ENCODE measurements around the gene PRPH.

Gene PRPH

DNA sequence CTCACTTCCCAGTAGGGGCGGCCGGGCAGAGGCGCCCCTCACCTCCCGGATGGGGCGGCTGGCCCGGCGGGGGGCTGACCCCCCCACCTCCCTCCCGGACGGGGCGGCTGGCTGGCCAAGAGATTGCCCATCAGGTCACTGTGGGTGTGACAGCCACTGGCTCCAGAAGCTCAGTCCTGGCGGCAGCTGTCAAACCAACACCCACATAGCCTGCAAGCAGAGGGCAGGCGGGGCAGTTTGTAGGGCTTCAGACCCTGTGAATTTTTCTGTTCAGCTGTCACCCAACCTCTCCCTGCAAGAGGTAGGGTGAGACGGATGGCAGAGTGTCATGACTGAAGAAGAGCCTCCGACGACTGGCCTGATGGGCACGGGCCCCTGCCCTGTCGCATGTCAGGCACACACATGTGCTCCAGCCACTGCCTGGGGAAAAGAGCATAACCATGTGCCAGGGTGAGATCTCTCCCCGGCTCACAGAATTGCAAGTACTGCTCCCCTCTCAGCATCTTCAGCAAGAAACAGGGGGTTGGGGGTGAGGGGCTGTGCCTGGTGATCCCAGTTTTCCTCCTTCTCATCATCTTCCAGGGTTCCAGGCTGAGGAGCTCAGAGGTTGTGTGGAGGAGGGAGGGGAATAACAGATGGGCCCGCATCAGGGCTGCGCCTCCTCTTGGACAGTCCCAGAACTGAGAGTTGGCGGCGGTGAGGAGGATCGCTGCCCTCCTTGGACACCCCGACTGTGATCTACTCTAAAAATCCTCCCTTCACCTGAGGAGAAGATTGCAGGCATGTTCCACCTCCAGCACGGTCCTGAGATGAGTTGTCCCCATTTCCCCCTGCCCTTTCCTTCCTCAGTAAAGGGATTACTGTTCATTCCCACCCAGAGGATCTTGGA, 11.2 kb upstream of the PRPH start:
- Mint-ChIP-seq H3K27me3 (peaks cover 37 to 72% of the 10 kb centered on the region in 2 donors), H3K4me3 (no peak overlapping the region), H3K9me3 (no peaks in the 10 kb centered on the region), H3K36me3 (ENCODE audit: insufficient read depth) (peaks cover 3% of the 10 kb centered on the region), H3K4me1 (ENCODE audit: low read depth in 2 of 2) (peaks cover 0 to 2% of the 10 kb centered on the region in 2 donors), H3K27ac (no peak overlapping the region)
- no peak for DNase-seq
- ATAC-seq (replicated peaks), result no peak

DNA sequence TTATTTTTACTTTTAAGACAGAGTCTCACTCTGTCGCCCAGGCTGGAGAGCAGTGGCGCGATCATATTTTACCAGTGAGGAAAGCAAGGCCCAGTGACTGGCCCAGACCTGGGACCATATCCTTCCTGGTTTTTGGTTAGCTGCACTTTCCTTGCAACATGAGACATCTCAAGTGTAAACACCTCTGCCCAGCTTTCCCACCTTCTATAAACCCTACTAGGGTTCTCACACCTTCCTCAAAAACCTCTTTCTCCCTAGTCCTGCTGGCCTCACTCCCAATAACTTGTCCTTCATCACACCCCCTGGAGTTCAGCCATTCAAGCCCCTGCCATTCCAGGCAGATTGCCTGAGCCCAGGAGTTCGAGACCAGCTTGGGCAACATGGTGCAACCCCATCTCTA, 10.3 kb upstream of the PRPH start:
- ATAC-seq (replicated peaks) (no peak), DNase-seq (no peak)
- Mint-ChIP-seq H3K4me3 (no peak overlapping the region), H3K4me1 (ENCODE audit: low read depth in 2 of 2) (peaks cover 0 to 2% of the 10 kb centered on the region in 2 donors), H3K9me3 (no peaks in the 10 kb centered on the region), H3K27me3 (peaks cover 30 to 77% of the 10 kb centered on the region in 2 donors), H3K27ac (no peak overlapping the region), H3K36me3 (ENCODE audit: insufficient read depth) (peaks cover 3% of the 10 kb centered on the region)

DNA sequence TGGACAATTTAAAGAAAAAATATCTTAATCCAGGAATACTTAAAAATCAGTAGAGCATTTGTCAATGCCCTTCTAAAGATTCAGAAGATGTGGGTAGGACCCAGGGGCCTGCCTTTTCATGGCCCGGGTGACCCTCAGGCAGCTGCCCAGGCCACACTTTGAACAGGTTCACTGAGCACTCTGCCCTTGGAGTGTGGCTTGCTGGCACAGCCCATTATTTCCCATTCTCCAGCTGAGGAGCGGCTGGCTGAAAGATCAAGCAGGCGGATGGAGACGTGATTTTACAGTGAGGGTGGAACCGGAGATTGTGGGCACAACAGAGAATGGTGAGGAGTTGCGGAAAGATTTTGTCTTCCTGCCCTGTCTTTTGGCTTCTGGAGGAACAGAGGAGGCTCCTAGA, 7.1 kb upstream of the PRPH start:
- no peaks in the 10 kb centered on the region for H3K9me3 Mint-ChIP-seq
- peaks cover 42 to 74% of the 10 kb centered on the region in 2 donors for H3K27me3 Mint-ChIP-seq
- no peaks in the 10 kb centered on the region for H3K36me3 Mint-ChIP-seq (ENCODE audit: insufficient read depth)
- no peak overlapping the region for H3K27ac Mint-ChIP-seq
- no peak overlapping the region for H3K4me3 Mint-ChIP-seq
- no peak for ATAC-seq (replicated peaks)
- DNase-seq, result no peak
- peaks cover 0 to 2% of the 10 kb centered on the region in 2 donors for H3K4me1 Mint-ChIP-seq (ENCODE audit: low read depth in 2 of 2)

DNA sequence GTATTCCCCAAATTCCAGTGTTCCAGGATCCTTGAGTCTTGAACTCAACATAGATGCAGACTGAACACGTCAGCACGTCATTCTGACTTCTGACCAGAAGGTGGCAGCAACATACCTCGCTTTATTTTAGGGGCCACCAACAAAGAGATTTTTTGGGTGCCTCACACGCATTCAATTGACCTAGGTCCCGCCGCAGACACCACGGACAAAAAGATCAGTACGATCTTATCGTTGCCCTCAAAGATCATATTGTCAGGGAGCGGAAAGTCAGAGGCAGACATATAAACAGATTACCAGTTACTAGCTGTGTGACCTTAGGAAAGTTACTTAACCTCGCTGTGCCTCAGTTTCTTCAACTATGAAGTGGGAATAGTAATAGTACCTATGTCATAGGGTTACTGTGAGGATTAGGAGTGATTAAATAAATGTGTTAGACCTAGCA, 6.5 kb upstream of the PRPH start:
- Mint-ChIP-seq H3K9me3 (no peaks in the 10 kb centered on the region), H3K4me1 (ENCODE audit: low read depth in 2 of 2) (peaks cover 0 to 2% of the 10 kb centered on the region in 2 donors), H3K27me3 (peaks cover 42 to 79% of the 10 kb centered on the region in 2 donors), H3K4me3 (no peak overlapping the region), H3K27ac (no peak overlapping the region), H3K36me3 (ENCODE audit: insufficient read depth) (no peaks in the 10 kb centered on the region)
- ATAC-seq (replicated peaks), result peak; percentile 87
- peak; percentile 67 to 76 (median 70) for DNase-seq

DNA sequence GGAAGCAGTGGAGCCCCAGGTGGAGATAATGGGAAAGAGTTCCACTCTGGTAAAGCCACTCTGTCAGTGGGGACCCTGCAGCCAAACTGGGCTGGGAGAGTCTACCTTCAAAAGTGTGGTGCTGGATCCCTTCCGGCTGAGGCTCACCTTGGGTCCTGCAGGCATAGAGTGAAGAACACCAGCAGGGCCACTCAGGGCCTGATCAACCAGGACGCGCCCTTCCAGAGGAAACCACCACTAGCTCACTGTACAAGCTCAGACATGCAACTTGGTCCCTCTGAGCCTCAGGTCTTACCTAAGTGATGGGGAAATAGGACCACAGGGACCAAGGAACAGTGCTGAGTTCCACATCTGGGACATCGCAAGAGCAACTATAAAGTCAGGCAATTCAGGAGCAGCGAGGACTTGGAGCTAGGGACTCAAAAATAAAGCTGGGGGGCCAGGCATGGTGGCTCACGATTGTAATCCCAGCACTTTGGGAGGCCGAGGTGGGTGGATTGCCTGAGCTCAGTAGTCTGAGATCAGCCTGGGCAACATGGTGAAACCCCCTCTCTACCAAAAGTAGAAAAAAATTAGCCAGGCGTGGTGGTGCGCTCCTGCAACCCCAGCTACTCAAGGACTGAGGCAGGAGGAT, 5.9 kb upstream of the PRPH start:
- no peaks in the 10 kb centered on the region for H3K36me3 Mint-ChIP-seq (ENCODE audit: insufficient read depth)
- no peak overlapping the region for H3K4me3 Mint-ChIP-seq
- ATAC-seq (replicated peaks), result no peak
- H3K27me3 Mint-ChIP-seq, result peaks cover 45 to 81% of the 10 kb centered on the region in 2 donors
- peaks cover 0 to 2% of the 10 kb centered on the region in 2 donors for H3K4me1 Mint-ChIP-seq (ENCODE audit: low read depth in 2 of 2)
- H3K27ac Mint-ChIP-seq, result no peak overlapping the region
- no peaks in the 10 kb centered on the region for H3K9me3 Mint-ChIP-seq
- DNase-seq, result no peak

DNA sequence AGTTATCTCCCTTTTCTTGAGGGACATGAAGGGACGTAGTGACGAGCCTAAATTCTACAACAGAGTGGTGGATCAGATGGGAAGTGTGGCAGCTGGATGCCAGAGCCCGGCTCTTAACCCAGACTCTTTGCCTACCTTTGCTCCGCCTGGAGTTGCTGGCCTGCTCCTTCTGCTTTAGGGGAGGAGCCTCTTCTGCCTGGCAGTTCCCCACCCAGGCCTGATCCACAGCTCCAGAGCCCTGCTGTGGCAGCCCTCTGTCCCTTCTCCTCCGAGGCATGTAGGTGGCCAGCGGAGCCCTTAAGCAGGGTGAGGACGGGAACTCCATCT, 2.3 kb upstream of the PRPH start:
- Mint-ChIP-seq H3K36me3 (ENCODE audit: insufficient read depth) (no peaks in the 10 kb centered on the region), H3K9me3 (no peaks in the 10 kb centered on the region), H3K4me3 (no peak overlapping the region), H3K4me1 (ENCODE audit: low read depth in 2 of 2) (peaks cover 9 to 16% of the 10 kb centered on the region in 2 donors), H3K27ac (no peak overlapping the region), H3K27me3 (peaks cover 55 to 84% of the 10 kb centered on the region in 2 donors)
- DNase-seq (no peak), ATAC-seq (replicated peaks) (no peak)

DNA sequence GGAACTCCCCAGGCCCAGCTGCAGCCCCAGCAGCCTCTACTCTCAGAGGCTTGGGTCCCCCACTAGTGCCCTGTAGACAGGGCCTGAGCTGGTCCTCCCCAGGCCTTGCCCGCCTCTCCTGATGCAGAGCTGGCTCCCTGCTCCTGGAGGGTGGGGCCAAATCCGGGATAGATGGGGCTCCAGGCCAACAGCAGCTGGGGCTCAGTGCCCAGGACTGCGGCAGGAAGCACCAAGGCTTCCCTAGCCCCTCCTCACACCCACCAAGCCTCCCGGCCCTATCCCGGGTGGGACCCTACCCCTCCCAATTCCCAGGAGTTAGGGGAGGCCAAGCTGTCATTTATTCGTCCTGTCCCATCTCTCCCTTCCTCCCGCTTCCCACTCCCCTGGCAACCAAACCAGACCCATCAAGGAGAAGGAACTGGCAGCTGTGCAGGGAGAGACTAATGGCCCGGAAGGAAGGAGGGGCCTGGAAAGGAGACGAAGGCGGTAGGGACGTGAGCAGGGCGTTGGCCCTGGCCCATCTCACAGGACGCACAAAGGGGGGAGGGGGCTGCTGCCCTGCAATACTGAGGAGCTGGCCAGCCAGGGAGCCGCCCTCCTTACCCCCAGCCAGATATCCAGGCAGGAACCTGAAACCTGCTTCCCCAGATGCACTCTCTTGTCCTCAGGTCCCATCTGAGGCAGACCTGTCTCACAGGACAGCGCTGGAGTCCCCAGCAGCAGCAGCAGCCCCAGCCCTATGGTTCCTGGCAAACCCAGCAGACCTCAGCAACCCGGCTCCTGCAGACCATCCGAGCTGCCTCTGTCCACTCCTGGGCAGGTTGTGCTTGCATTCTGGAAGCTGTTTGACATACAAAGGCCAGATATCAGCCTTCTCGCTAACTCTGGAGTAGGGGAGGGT, 1.6 kb upstream of the PRPH start:
- no peak overlapping the region for H3K27ac Mint-ChIP-seq
- no peak for ATAC-seq (replicated peaks)

DNA sequence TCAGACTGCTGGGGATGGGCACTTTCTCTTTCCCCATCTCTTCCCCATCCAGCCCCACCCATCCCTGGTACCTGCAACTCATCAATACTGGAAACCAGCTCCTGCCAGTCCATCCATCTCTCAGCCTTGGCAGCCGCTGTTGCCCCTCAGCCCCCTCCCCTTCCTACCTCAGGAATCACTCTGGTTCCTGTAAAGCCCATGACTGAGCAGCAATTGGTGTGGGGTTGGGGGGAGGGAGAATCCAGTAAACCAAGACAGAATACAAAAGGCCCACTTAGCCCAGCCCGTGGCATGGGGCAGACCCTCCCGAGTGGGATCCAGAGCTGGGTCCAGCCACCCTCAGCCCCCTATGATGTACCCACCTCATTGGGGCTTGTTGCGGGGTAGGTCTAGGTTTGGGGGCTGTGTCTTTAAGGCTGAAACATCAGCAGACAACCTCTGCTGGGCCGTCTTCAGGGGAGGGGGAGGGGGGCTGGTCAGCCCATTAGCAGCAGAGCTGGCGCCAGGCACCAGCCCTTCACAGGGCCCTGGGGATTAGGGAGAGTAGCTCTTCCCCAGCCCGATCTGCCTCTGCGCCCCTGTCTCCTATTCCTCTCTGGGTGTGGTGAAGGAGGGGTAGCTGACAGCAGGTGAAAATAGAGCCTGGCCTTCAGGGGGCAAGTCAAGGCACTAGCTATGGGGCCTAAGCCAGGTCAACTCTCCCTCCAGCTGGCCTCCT, 702 bp upstream of the PRPH start:
- DNase-seq (no peak), ATAC-seq (replicated peaks) (no peak)
- Mint-ChIP-seq H3K27me3 (peaks cover 60 to 84% of the 10 kb centered on the region in 2 donors), H3K4me1 (ENCODE audit: low read depth in 2 of 2) (peaks cover 9 to 16% of the 10 kb centered on the region in 2 donors), H3K36me3 (ENCODE audit: insufficient read depth) (no peaks in the 10 kb centered on the region), H3K4me3 (no peak overlapping the region), H3K27ac (no peak overlapping the region), H3K9me3 (no peaks in the 10 kb centered on the region)

More for the DNA sequence above, 1.6 kb upstream of the PRPH start:
- no peaks in the 10 kb centered on the region for H3K36me3 Mint-ChIP-seq (ENCODE audit: insufficient read depth)
- H3K27me3 Mint-ChIP-seq, result peaks cover 55 to 84% of the 10 kb centered on the region in 2 donors
- no peaks in the 10 kb centered on the region for H3K9me3 Mint-ChIP-seq
- no peak for DNase-seq
- H3K4me1 Mint-ChIP-seq (ENCODE audit: low read depth in 2 of 2), result peaks cover 9 to 16% of the 10 kb centered on the region in 2 donors
- H3K4me3 Mint-ChIP-seq, result no peak overlapping the region

DNA sequence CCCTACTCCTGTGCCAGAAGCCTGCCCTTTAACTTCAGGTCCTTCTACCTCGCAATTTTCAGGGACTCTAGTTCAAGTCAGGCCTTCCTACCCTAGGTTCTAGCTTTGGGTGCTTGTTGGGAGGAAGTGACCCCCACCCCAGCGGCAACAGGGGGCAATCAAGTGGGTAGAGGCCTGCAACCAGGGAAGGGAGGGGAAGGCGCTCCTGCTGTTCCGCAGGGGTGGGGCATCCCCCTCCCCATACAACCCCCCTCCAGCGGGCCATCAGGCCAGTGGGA, 204 bp upstream of the PRPH start:
- peaks cover 9 to 16% of the 10 kb centered on the region in 2 donors for H3K4me1 Mint-ChIP-seq (ENCODE audit: low read depth in 2 of 2)
- H3K27ac Mint-ChIP-seq, result no peak overlapping the region
- ATAC-seq (replicated peaks), result no peak
- no peak overlapping the region for H3K4me3 Mint-ChIP-seq
- H3K9me3 Mint-ChIP-seq, result no peaks in the 10 kb centered on the region
- peaks cover 60 to 84% of the 10 kb centered on the region in 2 donors for H3K27me3 Mint-ChIP-seq
- no peak for DNase-seq
- H3K36me3 Mint-ChIP-seq (ENCODE audit: insufficient read depth), result no peaks in the 10 kb centered on the region

DNA sequence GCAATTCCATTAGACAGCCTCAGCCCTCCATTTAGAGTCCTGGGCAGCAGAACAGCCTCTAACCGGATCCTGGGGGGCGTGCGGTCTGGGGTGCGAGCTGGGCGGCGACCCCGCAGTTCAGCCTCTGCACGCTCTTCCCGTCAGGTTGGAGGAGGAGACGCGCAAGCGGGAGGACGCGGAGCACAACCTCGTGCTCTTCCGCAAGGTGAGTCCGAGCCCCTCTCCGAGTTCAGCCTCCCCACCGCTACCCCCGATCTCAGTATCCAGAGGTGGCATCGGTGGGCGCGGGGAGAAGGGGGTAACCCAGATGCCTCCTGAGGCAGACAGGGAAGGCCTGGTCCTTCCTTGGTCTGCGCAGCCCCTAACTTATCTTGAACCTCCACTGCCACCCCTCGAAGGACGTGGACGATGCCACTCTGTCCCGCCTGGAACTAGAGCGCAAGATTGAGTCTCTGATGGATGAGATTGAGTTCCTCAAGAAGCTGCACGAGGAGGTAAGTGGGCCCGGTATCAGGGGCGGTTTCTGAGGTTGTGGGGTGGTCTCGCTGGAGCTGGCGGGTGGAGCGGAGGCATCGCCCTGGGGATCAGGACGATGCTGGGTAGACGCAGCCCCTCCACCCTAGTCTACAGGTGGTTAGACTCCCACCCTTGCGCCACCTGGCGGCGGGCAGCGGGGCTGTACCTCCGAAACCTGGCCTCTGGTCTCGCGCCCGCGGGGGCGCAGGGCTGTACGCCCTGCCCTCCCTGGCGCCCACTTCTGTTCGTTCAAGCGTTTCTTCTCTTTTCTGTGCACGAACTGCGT, 1.3 kb downstream of the PRPH start:
- H3K27me3 Mint-ChIP-seq, result peaks cover 55 to 82% of the 10 kb centered on the region in 2 donors
- H3K36me3 Mint-ChIP-seq (ENCODE audit: insufficient read depth), result no peaks in the 10 kb centered on the region

DNA sequence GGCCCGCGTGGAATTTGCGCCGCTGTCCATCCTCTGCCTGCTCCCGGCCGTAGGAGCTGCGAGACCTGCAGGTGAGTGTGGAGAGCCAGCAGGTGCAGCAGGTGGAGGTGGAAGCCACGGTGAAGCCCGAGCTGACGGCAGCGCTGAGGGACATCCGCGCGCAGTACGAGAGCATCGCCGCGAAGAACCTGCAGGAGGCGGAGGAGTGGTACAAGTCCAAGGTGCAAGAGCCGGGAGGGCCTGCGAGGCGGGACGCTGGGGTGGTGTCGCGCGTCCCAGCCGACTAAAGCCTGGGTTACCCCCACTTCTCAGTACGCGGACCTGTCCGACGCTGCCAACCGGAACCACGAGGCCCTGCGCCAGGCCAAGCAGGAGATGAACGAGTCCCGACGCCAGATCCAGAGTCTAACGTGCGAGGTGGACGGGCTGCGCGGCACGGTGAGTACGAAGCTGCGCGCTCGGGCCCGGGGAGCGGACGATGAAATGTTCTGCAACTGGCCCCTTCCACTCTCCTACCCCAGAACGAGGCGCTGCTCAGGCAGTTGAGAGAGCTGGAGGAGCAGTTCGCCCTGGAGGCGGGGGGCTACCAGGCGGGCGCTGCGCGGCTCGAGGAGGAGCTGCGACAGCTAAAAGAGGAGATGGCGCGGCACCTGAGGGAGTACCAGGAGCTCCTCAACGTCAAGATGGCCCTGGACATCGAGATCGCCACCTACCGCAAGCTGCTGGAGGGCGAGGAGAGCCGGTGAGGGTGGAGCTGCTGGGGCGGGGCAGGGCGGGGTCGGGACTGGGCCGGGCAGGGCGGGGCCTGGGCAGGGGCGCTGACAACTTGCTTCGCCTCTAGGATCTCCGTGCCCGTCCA, 2.1 kb downstream of the PRPH start:
- peak; percentile 67 for ATAC-seq (replicated peaks)
- peak in 1 of 3 experiments; percentile 14 for DNase-seq
- Mint-ChIP-seq H3K27me3 (peaks cover 47 to 82% of the 10 kb centered on the region in 2 donors), H3K9me3 (no peaks in the 10 kb centered on the region), H3K36me3 (ENCODE audit: insufficient read depth) (no peaks in the 10 kb centered on the region), H3K27ac (peak overlapping the region in 1 of 2 donors; percentile 71), H3K4me1 (ENCODE audit: low read depth in 2 of 2) (peaks cover 12 to 18% of the 10 kb centered on the region in 2 donors), H3K4me3 (peak overlapping the region; percentile 66 to 74)

More for the DNA sequence above, 1.3 kb downstream of the PRPH start:
- DNase-seq (peak; percentile 59 to 61 (median 61)), ATAC-seq (replicated peaks) (peak; percentile 82)
- Mint-ChIP-seq H3K9me3 (no peaks in the 10 kb centered on the region), H3K4me1 (ENCODE audit: low read depth in 2 of 2) (peaks cover 9 to 16% of the 10 kb centered on the region in 2 donors), H3K27ac (peak overlapping the region in 1 of 2 donors; percentile 71), H3K4me3 (peak overlapping the region; percentile 66 to 74)
